A673 (cell line): ENCODE measurements around the gene PAPPA. TPM values are rescaled to one million over a fixed set of nuclear protein-coding genes. Genes with fewer than 3 reads are reported as not detected.

Source experiments
- BruUV-seq: library from RNA; stranded (reverse); fragments of 400-500 nt; replicated peaks from 2 replicates; lab custom pipeline; 2021; lab: Mats Ljungman, UMichigan
- CTCF ChIA-PET: fragments of 300-600 bp; sonication (Branson Sonifier 250); formaldehyde crosslinking; loops from one replicate; lab custom pipeline; 2022; ENCODE audit warnings: antibody characterized with exemption; lab: Charles Lee
- POLR2A ChIA-PET: fragments of 300-600 bp; sonication (Branson Sonifier 250); formaldehyde crosslinking; loops from one replicate; lab custom pipeline; 2022; ENCODE audit warnings: antibody characterized with exemption; ENCODE audit not compliant: low non-redundant PET; lab: Charles Lee
- DNase-seq: peaks from one replicate; pipeline ENCODE4 v3.0.0-alpha.2; 2015; ENCODE audit warnings: low spot score
- H3K27ac ChIP-seq: fragments of 200-600 bp; sonication (generic); 2 replicates; pipeline ENCODE4 v1.5.1; 2016; ENCODE audit warnings: mixed run types, low read depth, mild to moderate bottlenecking, mixed read lengths, antibody characterized with exemption, low read length; ENCODE audit not compliant: poor library complexity, severe bottlenecking
- H3K27me3 ChIP-seq: fragments of 200-600 bp; sonication (generic); replicated peaks from 2 replicates; pipeline ENCODE4 v1.6.1; 2017; ENCODE audit warnings: mixed run types, low read depth, mild to moderate bottlenecking, mixed read lengths, antibody characterized with exemption, low read length; ENCODE audit not compliant: insufficient read depth, poor library complexity
- H3K36me3 ChIP-seq: fragments of 200-600 bp; sonication (generic); 2 replicates; pipeline ENCODE4 v1.6.1; 2016; ENCODE audit warnings: mixed run types, mild to moderate bottlenecking, mixed read lengths, antibody characterized with exemption, low read length; ENCODE audit not compliant: insufficient read depth, poor library complexity, severe bottlenecking
- H3K4me1 ChIP-seq: fragments of 200-600 bp; sonication (generic); 2 replicates; pipeline ENCODE4 v1.6.1; 2017; ENCODE audit warnings: mixed run types, mild to moderate bottlenecking, mixed read lengths, antibody characterized with exemption, low read length; ENCODE audit not compliant: insufficient read depth, poor library complexity, severe bottlenecking
- H3K4me3 ChIP-seq: fragments of 200-600 bp; sonication (generic); 2 replicates; pipeline ENCODE4 v1.5.1; 2016; ENCODE audit warnings: low read depth, mixed run types, mild to moderate bottlenecking, mixed read lengths, low read length; ENCODE audit not compliant: poor library complexity, severe bottlenecking
- H3K9me3 ChIP-seq: fragments of 200-600 bp; sonication (generic); 2 replicates; pipeline ENCODE4 v1.6.1; 2016; ENCODE audit warnings: mixed run types, low read depth, mild to moderate bottlenecking, mixed read lengths, antibody characterized with exemption, low read length; ENCODE audit not compliant: poor library complexity, severe bottlenecking
- EZH2 ChIP-seq: fragments of 200-600 bp; sonication (generic); IDR thresholded peaks from 2 replicates; pipeline ENCODE4 v1.6.1; 2017; ENCODE audit warnings: borderline replicate concordance, low read depth, mild to moderate bottlenecking, mixed read lengths, antibody characterized with exemption, low read length; ENCODE audit not compliant: poor library complexity, severe bottlenecking
- intact Hi-C: fragments of 100-400 bp; cut with micrococcal nuclease; formaldehyde crosslinking; loops from one replicate; pipeline ENCODE4 v1.10.0; 2022; ENCODE audit not compliant: unreplicated experiment
- total RNA-seq: library from RNA; stranded (reverse); gene quantifications from 2 replicates; pipeline ENCODE4 v1.2.3, GENCODE V29; 2021
- TF ChIP-seq, protein P1 (sequence below): fragments of 300-800, 200-600 bp; sonication (generic); conservative IDR thresholded peaks from 2 replicates; pipeline ENCODE4 v1.5.1; 2017; ENCODE audit warnings: low read depth, mild to moderate bottlenecking, antibody characterized with exemption, low read length, moderate library complexity, mixed read lengths

The PAPPA gene
- total RNA-seq, 1 experiment from 2014 or later: 47.4 TPM

DNA sequence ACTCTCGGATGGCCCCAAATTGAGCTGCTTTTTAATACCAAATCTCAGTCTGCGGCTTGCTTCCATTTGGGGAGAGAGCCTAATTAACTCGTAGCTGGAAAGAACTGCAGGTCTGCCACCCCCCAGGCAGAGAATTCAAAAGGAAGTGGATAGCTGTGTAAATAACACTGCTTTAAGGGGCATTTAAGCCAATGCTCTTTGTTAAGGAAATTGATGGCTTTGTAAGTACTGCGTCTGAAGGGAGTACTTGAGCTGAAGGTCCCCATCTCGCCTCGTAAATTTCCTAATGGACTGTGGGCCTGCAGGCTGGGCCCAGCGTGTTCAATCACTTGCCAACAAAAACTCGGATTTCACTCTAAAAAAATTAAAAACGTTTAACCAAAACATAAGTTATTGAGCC is 132.7 kb downstream of the PAPPA start:
- no peak for TF ChIP-seq EZH2
- TF ChIP-seq, protein P1, sequence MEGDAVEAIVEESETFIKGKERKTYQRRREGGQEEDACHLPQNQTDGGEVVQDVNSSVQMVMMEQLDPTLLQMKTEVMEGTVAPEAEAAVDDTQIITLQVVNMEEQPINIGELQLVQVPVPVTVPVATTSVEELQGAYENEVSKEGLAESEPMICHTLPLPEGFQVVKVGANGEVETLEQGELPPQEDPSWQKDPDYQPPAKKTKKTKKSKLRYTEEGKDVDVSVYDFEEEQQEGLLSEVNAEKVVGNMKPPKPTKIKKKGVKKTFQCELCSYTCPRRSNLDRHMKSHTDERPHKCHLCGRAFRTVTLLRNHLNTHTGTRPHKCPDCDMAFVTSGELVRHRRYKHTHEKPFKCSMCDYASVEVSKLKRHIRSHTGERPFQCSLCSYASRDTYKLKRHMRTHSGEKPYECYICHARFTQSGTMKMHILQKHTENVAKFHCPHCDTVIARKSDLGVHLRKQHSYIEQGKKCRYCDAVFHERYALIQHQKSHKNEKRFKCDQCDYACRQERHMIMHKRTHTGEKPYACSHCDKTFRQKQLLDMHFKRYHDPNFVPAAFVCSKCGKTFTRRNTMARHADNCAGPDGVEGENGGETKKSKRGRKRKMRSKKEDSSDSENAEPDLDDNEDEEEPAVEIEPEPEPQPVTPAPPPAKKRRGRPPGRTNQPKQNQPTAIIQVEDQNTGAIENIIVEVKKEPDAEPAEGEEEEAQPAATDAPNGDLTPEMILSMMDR: no peak
- Histone ChIP-seq H3K27me3 (no peaks in the 10 kb centered on the region), H3K4me1 (peaks cover 12% of the 10 kb centered on the region), H3K36me3 (peaks cover 24% of the 10 kb centered on the region), H3K9me3 (no peaks in the 10 kb centered on the region), H3K27ac (no peak overlapping the region), H3K4me3 (no peak overlapping the region)
- POLR2A ChIA-PET: no interaction called here
- no TSS peak for BruUV-seq
- intact Hi-C loops: no loop called here
- CTCF ChIA-PET: no interaction called here
- peak; percentile 65 for DNase-seq

DNA sequence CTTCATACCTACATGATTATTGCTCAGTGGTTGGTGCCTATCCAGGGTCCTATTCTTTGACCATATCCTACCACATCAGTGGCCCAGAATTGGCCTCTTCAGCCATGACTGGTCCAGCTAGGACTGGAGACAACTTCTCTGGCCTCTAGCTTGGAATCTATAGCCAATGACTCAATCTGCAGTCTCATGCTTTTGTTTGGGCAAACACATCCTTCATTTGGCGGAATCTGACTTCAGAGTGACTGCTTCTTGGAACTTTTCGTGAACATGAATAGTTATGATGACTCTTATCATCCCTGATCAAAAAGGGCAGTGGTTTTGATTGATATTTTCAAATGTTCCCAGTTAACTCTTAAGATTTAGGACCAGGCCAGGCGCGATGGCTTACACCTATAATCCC is 134.1 kb downstream of the PAPPA start:
- CTCF ChIA-PET: no interaction called here
- Histone ChIP-seq H3K27ac (no peak overlapping the region), H3K27me3 (no peaks in the 10 kb centered on the region), H3K9me3 (no peaks in the 10 kb centered on the region), H3K4me3 (no peak overlapping the region), H3K4me1 (peaks cover 12% of the 10 kb centered on the region), H3K36me3 (peaks cover 18% of the 10 kb centered on the region)
- no peak for DNase-seq
- intact Hi-C loops: no loop called here
- POLR2A ChIA-PET: no interaction called here
- TF ChIP-seq EZH2: no peak
- TF ChIP-seq, protein P1: no peak
- BruUV-seq: no TSS peak

DNA sequence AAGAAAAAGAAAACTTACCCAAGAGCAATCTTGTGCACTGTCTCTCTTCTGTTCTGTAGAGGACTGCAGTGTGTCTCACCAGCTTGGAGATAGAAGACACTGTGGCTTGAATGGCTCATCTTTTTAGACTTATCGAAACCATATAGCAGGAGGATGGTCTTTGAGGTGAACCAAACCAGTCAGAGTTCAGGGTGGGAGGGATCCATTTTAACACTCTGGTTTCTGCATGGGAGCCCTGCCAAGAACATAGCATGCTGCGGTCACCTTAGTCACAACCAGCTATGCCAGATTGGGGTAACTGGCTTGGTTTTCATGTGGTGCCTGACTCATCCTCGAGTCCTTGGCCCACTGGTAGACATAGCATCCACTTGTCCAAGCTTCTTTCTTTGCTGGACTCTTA is 135.1 kb downstream of the PAPPA start:
- peaks cover 12% of the 10 kb centered on the region for H3K4me1 ChIP-seq
- H3K36me3 ChIP-seq: peaks cover 18% of the 10 kb centered on the region
- TF ChIP-seq, protein P1: no peak
- TF ChIP-seq EZH2: no peak
- no TSS peak for BruUV-seq
- H3K27ac ChIP-seq: no peak overlapping the region
- intact Hi-C loops: no loop called here
- ChIA-PET POLR2A (no interaction called here), CTCF (no interaction called here)
- no peak overlapping the region for H3K4me3 ChIP-seq
- no peaks in the 10 kb centered on the region for H3K27me3 ChIP-seq
- H3K9me3 ChIP-seq: no peaks in the 10 kb centered on the region
- no peak for DNase-seq
